HCEC 1CT (cell line): Measurements from ENCODE around the gene FBRSL1.

Source experiments
- DNase-seq: peaks from one replicate; pipeline ENCODE4 v3.0.0-alpha.2; 2017

Gene FBRSL1

GRCh38 chr12:132545164-132545953, 55.4 kb downstream of the FBRSL1 start:
- DNase-seq = no peak

- no peak for DNase-seq
Measured at GRCh38 chr12:132545955-132546354, 56.0 kb downstream of the FBRSL1 start.

- no peak for DNase-seq
Measured at GRCh38 chr12:132546647-132547046, 56.7 kb downstream of the FBRSL1 start.

- no peak for DNase-seq
Measured at GRCh38 chr12:132547205-132547740, 57.3 kb downstream of the FBRSL1 start.

GRCh38 chr12:132548430-132549058, 58.6 kb downstream of the FBRSL1 start:
- no peak for DNase-seq

- no peak for DNase-seq
Measured at GRCh38 chr12:132549059-132549458, 59.1 kb downstream of the FBRSL1 start.

- no peak for DNase-seq
Measured at GRCh38 chr12:132550014-132550802, 60.3 kb downstream of the FBRSL1 start.

GRCh38 chr12:132550830-132551640, 61.1 kb downstream of the FBRSL1 start:
- no peak for DNase-seq

- DNase-seq = no peak
Measured at GRCh38 chr12:132551641-132552031, 61.7 kb downstream of the FBRSL1 start.

- no peak for DNase-seq
Measured at GRCh38 chr12:132554845-132555630, 65.1 kb downstream of the FBRSL1 start.

GRCh38 chr12:132555686-132556085, 65.7 kb downstream of the FBRSL1 start:
- DNase-seq = no peak

- no peak for DNase-seq
Measured at GRCh38 chr12:132556216-132556615, 66.3 kb downstream of the FBRSL1 start.

- no peak for DNase-seq
Measured at GRCh38 chr12:132556801-132557200, 66.8 kb downstream of the FBRSL1 start.

GRCh38 chr12:132557291-132558015, 67.5 kb downstream of the FBRSL1 start:
- no peak for DNase-seq

GRCh38 chr12:132558042-132558856, 68.3 kb downstream of the FBRSL1 start:
- DNase-seq = no peak

GRCh38 chr12:132558861-132559623, 69.1 kb downstream of the FBRSL1 start:
- no peak for DNase-seq

- DNase-seq = peak; percentile 33
Measured at GRCh38 chr12:132559652-132560363, 69.9 kb downstream of the FBRSL1 start.

- no peak for DNase-seq
Measured at GRCh38 chr12:132560364-132560613, 70.3 kb downstream of the FBRSL1 start.
